Measurements from ENCODE around the gene ANKRD44.
"Not testable (repeated sequence)": the region's sequence is repeated elsewhere in the genome, so short reads cannot be mapped to it uniquely, and the experiment has no call there.

ANKRD44 gene

GRCh38 chr2:197011021-197011417, 299.6 kb downstream of the ANKRD44 start:
- Histone ChIP-seq H3K27ac (no peak overlapping the region), H3K27me3 (replicated peaks) (no peaks in the 10 kb centered on the region), H3K36me3 (replicated peaks) (no peaks in the 10 kb centered on the region), H3K4me3 (ENCODE audit: low read depth, low read length) (no peak overlapping the region)
- TF ChIP-seq CTCF (IDR thresholded peaks at IDR 0.05; ENCODE audit: low read depth, low read length, missing control alignments), result no peak
- DNase-seq, result no peak
- in situ Hi-C loops (cut with HindIII; ENCODE audit: low pct_ligation_motif_present, low sequenced_read_pairs), result no loop called here

GRCh38 chr2:197010200-197011020, 300.2 kb downstream of the ANKRD44 start:
- no peak overlapping the region for H3K4me3 ChIP-seq (ENCODE audit: low read depth, low read length)
- TF ChIP-seq CTCF (IDR thresholded peaks at IDR 0.05; ENCODE audit: low read depth, low read length, missing control alignments), result no peak
- no peaks in the 10 kb centered on the region for H3K36me3 ChIP-seq (replicated peaks)
- in situ Hi-C loops (cut with HindIII; ENCODE audit: low pct_ligation_motif_present, low sequenced_read_pairs), result no loop called here
- no peak for DNase-seq
- H3K27me3 ChIP-seq (replicated peaks), result no peaks in the 10 kb centered on the region
- H3K27ac ChIP-seq, result no peak overlapping the region

- H3K27ac ChIP-seq; H3K4me3 ChIP-seq (ENCODE audit: low read depth, low read length); DNase-seq; H3K27me3 ChIP-seq (replicated peaks); H3K36me3 ChIP-seq (replicated peaks); in situ Hi-C loops (cut with HindIII; ENCODE audit: low pct_ligation_motif_present, low sequenced_read_pairs): not testable (repeated sequence)
These were observed 301.7 kb downstream of the ANKRD44 start for GRCh38 chr2:197008741-197009341.

GRCh38 chr2:197007716-197008628, 302.6 kb downstream of the ANKRD44 start:
- no peaks in the 10 kb centered on the region for H3K27me3 ChIP-seq (replicated peaks)
- no peak for TF ChIP-seq CTCF (IDR thresholded peaks at IDR 0.05; ENCODE audit: low read depth, low read length, missing control alignments)
- no peak overlapping the region for H3K27ac ChIP-seq
- in situ Hi-C loops (cut with HindIII; ENCODE audit: low pct_ligation_motif_present, low sequenced_read_pairs), result no loop called here
- peak; percentile 31 for DNase-seq
- no peaks in the 10 kb centered on the region for H3K36me3 ChIP-seq (replicated peaks)
- no peak overlapping the region for H3K4me3 ChIP-seq (ENCODE audit: low read depth, low read length)

- no peaks in the 10 kb centered on the region for H3K36me3 ChIP-seq (replicated peaks)
- no peaks in the 10 kb centered on the region for H3K27me3 ChIP-seq (replicated peaks)
- H3K27ac ChIP-seq, result no peak overlapping the region
- no peak for TF ChIP-seq CTCF (IDR thresholded peaks at IDR 0.05; ENCODE audit: low read depth, low read length, missing control alignments)
- H3K4me3 ChIP-seq (ENCODE audit: low read depth, low read length), result no peak overlapping the region
- in situ Hi-C loops (cut with HindIII; ENCODE audit: low pct_ligation_motif_present, low sequenced_read_pairs), result no loop called here
- DNase-seq, result no peak
These were observed 308.7 kb downstream of the ANKRD44 start for GRCh38 chr2:197001921-197002320.

Data from brain microvascular endothelial cell (primary cell).